WTC11 (cell line): ENCODE measurements around the gene PMP22. TPM values are rescaled to one million over a fixed set of nuclear protein-coding genes. Genes with fewer than 3 reads are reported as not detected.

ENCODE experiments used
- ATAC-seq: fragments of 200-7000 bp; cut with Tn5 transposase; 2 replicates; pipeline ENCODE4 v1.10.0; 2021; ENCODE audit warnings: mild to moderate bottlenecking, moderate library complexity
- CTCF ChIA-PET: fragments of 300-600 bp; sonication (Branson Sonifier 250); formaldehyde crosslinking; loops from one replicate; lab custom pipeline; 2021; ENCODE audit warnings: antibody characterized with exemption; lab: Charles Lee
- POLR2A ChIA-PET: fragments of 350-600 bp; sonication (Branson Sonifier 250); formaldehyde crosslinking; loops from one replicate; lab custom pipeline; 2021; ENCODE audit warnings: antibody characterized with exemption; lab: Charles Lee
- DNase-seq: peaks from one replicate; pipeline ENCODE4 v3.0.0; 2021; ENCODE audit warnings: low spot score
- H3K27ac Mint-ChIP-seq: 2 replicates; pipeline ENCODE4 v1.8.0; 2021; ENCODE audit warnings: mixed read lengths
- H3K27me3 Mint-ChIP-seq: 2 replicates; pipeline ENCODE4 v1.8.0; 2021; ENCODE audit warnings: low read depth, mild to moderate bottlenecking, moderate library complexity, mixed read lengths
- H3K36me3 Mint-ChIP-seq: 2 replicates; pipeline ENCODE4 v1.8.0; 2021; ENCODE audit warnings: mixed read lengths
- H3K4me1 Mint-ChIP-seq: 2 replicates; pipeline ENCODE4 v1.8.0; 2022; ENCODE audit warnings: mixed read lengths
- H3K4me3 Mint-ChIP-seq: 2 replicates; pipeline ENCODE4 v1.8.0; 2021; ENCODE audit warnings: mild to moderate bottlenecking, moderate library complexity, mixed read lengths
- H3K9me3 Mint-ChIP-seq: 2 replicates; pipeline ENCODE4 v1.8.0; 2021; ENCODE audit warnings: mixed read lengths
- ARID4B ChIP-seq: sonication (generic); formaldehyde crosslinking; IDR thresholded peaks from 2 replicates; pipeline ENCODE4 v1.8.0; 2023; ENCODE audit warnings: missing genetic modification reagents, mild to moderate bottlenecking, borderline replicate concordance
- ATF3 ChIP-seq: sonication (generic); formaldehyde crosslinking; conservative IDR thresholded peaks from 2 replicates; pipeline ENCODE4 v1.8.1; 2022; ENCODE audit warnings: mild to moderate bottlenecking, missing genetic modification reagents
- E2F5 ChIP-seq: sonication (generic); formaldehyde crosslinking; IDR thresholded peaks from 2 replicates; pipeline ENCODE4 v1.8.1; 2022; ENCODE audit warnings: mild to moderate bottlenecking, moderate library complexity, missing genetic modification reagents
- FOXP1 ChIP-seq: sonication (generic); formaldehyde crosslinking; IDR thresholded peaks from 2 replicates; pipeline ENCODE4 v1.8.0; 2022; ENCODE audit warnings: missing genetic modification reagents, mild to moderate bottlenecking, moderate library complexity, borderline replicate concordance
- USF1 ChIP-seq: sonication (generic); formaldehyde crosslinking; IDR thresholded peaks from 2 replicates; pipeline ENCODE4 v1.8.0; 2022; ENCODE audit warnings: mild to moderate bottlenecking, missing genetic modification reagents
- ZBTB43 ChIP-seq: sonication (generic); formaldehyde crosslinking; IDR thresholded peaks from 2 replicates; pipeline ENCODE4 v1.8.1; 2023; ENCODE audit warnings: mild to moderate bottlenecking, missing genetic modification reagents
- ZNF423 ChIP-seq: fragments of 250-450 bp; sonication (Bioruptor Pico); IDR thresholded peaks from 2 replicates; pipeline ENCODE4 v2.1.2; 2022; ENCODE audit warnings: mild to moderate bottlenecking, moderate library complexity
- total RNA-seq: library from RNA; stranded (reverse); gene quantifications from 3 replicates; pipeline ENCODE4 v1.2.3, GENCODE V29; 2021
- TF ChIP-seq, protein P1 (sequence below): fragments of 250-450 bp; sonication (Bioruptor Pico); conservative IDR thresholded peaks from 2 replicates; pipeline ENCODE4 v1.9.0; 2021; ENCODE audit warnings: mild to moderate bottlenecking
- TF ChIP-seq, protein P2 (sequence below): fragments of 250-450 bp; sonication (Bioruptor Pico); IDR thresholded peaks from 2 replicates; pipeline ENCODE4 v1.8.0; 2021; ENCODE audit warnings: mild to moderate bottlenecking

The PMP22 gene
- total RNA-seq, 1 experiment from 2014 or later = 3.0 TPM

GRCh38 chr17:15250135-15250860 lies 14.8 kb downstream of the PMP22 start:
- no peak overlapping the region for H3K4me3 Mint-ChIP-seq
- TF ChIP-seq, protein P1, sequence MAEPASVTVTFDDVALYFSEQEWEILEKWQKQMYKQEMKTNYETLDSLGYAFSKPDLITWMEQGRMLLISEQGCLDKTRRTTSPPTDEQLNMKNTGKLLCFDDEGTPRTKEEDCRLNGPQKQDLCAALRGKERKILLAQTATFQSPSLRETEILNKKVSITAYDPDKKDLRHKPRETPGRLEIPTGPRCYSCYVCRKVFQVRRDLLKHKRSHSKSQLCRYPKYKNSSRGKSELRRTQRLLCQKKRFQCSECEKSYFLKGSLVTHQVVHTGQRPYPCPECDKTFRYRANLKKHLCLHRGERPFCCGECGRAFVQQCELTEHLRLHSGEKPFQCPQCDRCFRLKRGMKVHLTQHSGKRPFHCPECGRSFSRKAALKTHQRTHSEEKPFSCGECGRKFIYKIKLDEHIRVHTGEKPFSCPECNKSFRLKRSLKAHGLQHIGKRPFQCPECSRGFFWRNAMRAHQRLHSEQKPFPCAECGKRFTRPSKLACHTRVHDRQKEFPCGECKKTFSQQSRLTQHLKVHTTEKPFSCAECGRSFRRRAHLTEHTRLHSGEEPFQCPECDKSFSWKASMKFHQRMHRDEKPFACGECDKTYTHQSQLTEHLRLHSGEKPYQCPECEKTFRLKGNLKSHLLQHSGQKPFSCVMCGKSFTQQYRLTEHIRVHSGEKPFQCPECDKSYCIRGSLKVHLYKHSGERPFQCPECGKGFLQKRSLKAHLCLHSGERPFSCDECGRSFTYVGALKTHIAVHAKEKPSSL (CRISPR knock-in tag) = no peak
- TF ChIP-seq ARID4B (CRISPR knock-in tag) (no peak), USF1 (CRISPR knock-in tag) (no peak)
- TF ChIP-seq, all 79 proteins: peak for 0
- ATAC-seq = no peak
- POLR2A ChIA-PET = no interaction called here
- Mint-ChIP-seq H3K27ac (no peak overlapping the region), H3K4me1 (peaks cover 18% of the 10 kb centered on the region), H3K27me3 (peaks cover under 1% of the 10 kb centered on the region; the same call in 1 of the 2 replicates), H3K36me3 (no peaks in the 10 kb centered on the region), H3K9me3 (no peaks in the 10 kb centered on the region; the same call in 1 of the 2 replicates)
- CTCF ChIA-PET = interaction anchor here (1.1 to 6.0 kb wide), 3 partner anchors 8 to 253 kb away, joined by 3 to 62 read pairs (median 4); no protein-coding TSS in a partner anchor
- DNase-seq = no peak

DNA sequence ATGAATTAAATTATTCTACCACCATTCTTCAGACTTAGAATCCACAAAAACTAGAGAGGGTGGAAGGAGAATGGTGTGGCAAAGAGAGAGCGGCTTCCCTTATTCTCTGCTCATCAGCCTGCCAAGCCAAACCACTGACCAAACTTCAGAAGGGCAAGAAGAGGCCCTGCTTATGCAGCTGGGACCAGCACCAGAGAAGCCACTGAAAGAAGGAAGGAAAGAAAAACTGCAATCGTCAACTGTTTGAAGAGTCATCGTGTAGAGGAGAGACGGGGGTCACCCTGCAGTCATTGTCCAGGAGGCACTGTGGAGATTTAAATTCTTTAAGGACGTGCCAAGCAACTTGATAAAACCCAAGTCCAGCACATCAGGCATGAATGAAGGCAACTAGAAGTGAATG lies 15.6 kb downstream of the PMP22 start:
- Mint-ChIP-seq H3K4me3 (no peak overlapping the region), H3K9me3 (no peaks in the 10 kb centered on the region; the same call in 1 of the 2 replicates), H3K27me3 (no peaks in the 10 kb centered on the region), H3K4me1 (peaks cover 18% of the 10 kb centered on the region), H3K36me3 (no peaks in the 10 kb centered on the region), H3K27ac (no peak overlapping the region)
- DNase-seq (no peak), ATAC-seq (no peak)
- TF ChIP-seq ZNF423 (no peak), ZBTB43 (no peak), FOXP1 (CRISPR knock-in tag) (no peak), ATF3 (CRISPR knock-in tag) (no peak), E2F5 (CRISPR knock-in tag) (no peak)
- TF ChIP-seq, protein P2, sequence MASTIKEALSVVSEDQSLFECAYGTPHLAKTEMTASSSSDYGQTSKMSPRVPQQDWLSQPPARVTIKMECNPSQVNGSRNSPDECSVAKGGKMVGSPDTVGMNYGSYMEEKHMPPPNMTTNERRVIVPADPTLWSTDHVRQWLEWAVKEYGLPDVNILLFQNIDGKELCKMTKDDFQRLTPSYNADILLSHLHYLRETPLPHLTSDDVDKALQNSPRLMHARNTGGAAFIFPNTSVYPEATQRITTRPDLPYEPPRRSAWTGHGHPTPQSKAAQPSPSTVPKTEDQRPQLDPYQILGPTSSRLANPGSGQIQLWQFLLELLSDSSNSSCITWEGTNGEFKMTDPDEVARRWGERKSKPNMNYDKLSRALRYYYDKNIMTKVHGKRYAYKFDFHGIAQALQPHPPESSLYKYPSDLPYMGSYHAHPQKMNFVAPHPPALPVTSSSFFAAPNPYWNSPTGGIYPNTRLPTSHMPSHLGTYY (CRISPR knock-in tag) = no peak
- CTCF ChIA-PET = interaction anchor here (1.7 to 6.0 kb wide), 5 partner anchors 8 to 254 kb away, joined by 4 to 62 read pairs (median 18); no protein-coding TSS in a partner anchor
- POLR2A ChIA-PET = no interaction called here
